HCT116 (cell line): ENCODE results near the gene CACNA2D3. TPM values are rescaled to one million over a fixed set of nuclear protein-coding genes. Genes with fewer than 3 reads are reported as not detected.

Experiments used
- ATAC-seq: fragments of 200-7000 bp; cut with Tn5 transposase; 2 replicates; pipeline ENCODE4 v1.9.1; 2020; ENCODE audit warnings: mild to moderate bottlenecking, moderate library complexity
- BruUV-seq: library from RNA; stranded (reverse); fragments of 400-500 nt; replicated peaks from 2 replicates; lab custom pipeline; 2021; lab: Mats Ljungman, UMichigan
- CTCF ChIA-PET: fragments of 300-600 bp; sonication (Branson Sonifier 250); formaldehyde crosslinking; loops from one replicate; lab custom pipeline; 2021; ENCODE audit warnings: antibody characterized with exemption; lab: Charles Lee
- POLR2A ChIA-PET: fragments of 300-600, 350-600 bp; sonication (Branson Sonifier 250); formaldehyde crosslinking; loops from one replicate; lab custom pipeline; 2021; ENCODE audit warnings: antibody characterized with exemption; lab: Charles Lee
- RAD21 ChIA-PET, 2 experiments: fragments of 300-600 bp; sonication (Branson Sonifier 250); formaldehyde crosslinking; loops; one replicate each; lab custom pipeline; 2023; ENCODE audit warnings: low total read pairs in 2 of 2; ENCODE audit not compliant: uncharacterized antibody in 2 of 2, unreplicated experiment in 2 of 2, low non-redundant PET in 1 of 2; lab: Charles Lee
- DNase-seq: peaks from one replicate; pipeline ENCODE4 v3.0.0-alpha.2; 2010; ENCODE audit warnings: low read depth, low spot score
- H2AFZ ChIP-seq: fragments of 200-600 bp; shearing (Covaris generic), sonication (generic); 2 replicates; pipeline ENCODE4 v1.6.1; 2017; ENCODE audit warnings: low read depth, mixed run types, mixed read lengths, antibody characterized with exemption, low read length; ENCODE audit not compliant: poor library complexity, severe bottlenecking
- H3K27ac ChIP-seq: 2 replicates; pipeline ENCODE4 v1.5.1; 2012; ENCODE audit warnings: low read depth, low read length
- H3K27me3 ChIP-seq: fragments of 200-600 bp; sonication (generic); 2 replicates; pipeline ENCODE4 v1.6.1; 2016; ENCODE audit warnings: mixed run types, low read length, mixed read lengths; ENCODE audit not compliant: insufficient read depth
- H3K36me3 ChIP-seq, 2 experiments: fragments of 200-500 bp in 1 of 2; fragments of 200-600 bp in 1 of 2; sonication (Bioruptor generic) in 1 of 2; sonication (generic) in 1 of 2; 2 replicates each; pipeline versions ENCODE4 v1.5.1 to v1.6.1; 2014 to 2016; ENCODE audit warnings: low read length in 2 of 2, inconsistent platforms in 1 of 2, mixed read lengths in 1 of 2, mixed run types in 1 of 2; ENCODE audit not compliant: insufficient read depth in 2 of 2, control insufficient read depth in 1 of 2
- H3K4me1 ChIP-seq, 2 experiments: fragments of 200-600 bp in 1 of 2; sonication (generic) in 1 of 2; 2 replicates each; pipeline versions ENCODE4 v1.5.1 to v1.6.1; 2012 to 2017; ENCODE audit warnings: low read length in 2 of 2, inconsistent platforms in 1 of 2, mild to moderate bottlenecking in 1 of 2, mixed read lengths in 1 of 2, mixed run types in 1 of 2, moderate library complexity in 1 of 2; ENCODE audit not compliant: insufficient read depth in 2 of 2, control insufficient read depth in 1 of 2
- H3K4me2 ChIP-seq: fragments of 200-600 bp; sonication (generic); 2 replicates; pipeline ENCODE4 v1.6.1; 2017; ENCODE audit warnings: mixed run types, low read length, mixed read lengths
- H3K4me3 ChIP-seq, 2 experiments: fragments of 200-600 bp in 1 of 2; sonication (generic) in 1 of 2; replicated peaks in 1 of 2; 2 replicates each; pipeline ENCODE4 v1.5.1; 2011 to 2016; ENCODE audit warnings: low read length in 2 of 2, control low read depth in 1 of 2, low read depth in 1 of 2, mild to moderate bottlenecking in 1 of 2, mixed read lengths in 1 of 2, mixed run types in 1 of 2
- H3K79me2 ChIP-seq: fragments of 200-600 bp; sonication (generic); 2 replicates; pipeline ENCODE4 v1.6.1; 2017; ENCODE audit warnings: mild to moderate bottlenecking, mixed run types, low read length, moderate library complexity, mixed read lengths; ENCODE audit not compliant: insufficient read depth
- H3K9ac ChIP-seq: fragments of 200-600 bp; sonication (generic); 2 replicates; pipeline ENCODE4 v1.6.1; 2016; ENCODE audit warnings: low read length, mixed read lengths
- H3K9me2 ChIP-seq: fragments of 200-600 bp; sonication (generic), shearing (Covaris generic); 2 replicates; pipeline ENCODE4 v1.6.1; 2017; ENCODE audit warnings: mixed run types, mild to moderate bottlenecking, moderate library complexity; ENCODE audit not compliant: insufficient read depth
- H3K9me3 ChIP-seq, 2 experiments: fragments of 200-500 bp in 1 of 2; fragments of 200-600 bp in 1 of 2; sonication (Bioruptor generic) in 1 of 2; sonication (generic) in 1 of 2; 2 replicates each; pipeline ENCODE4 v1.6.1; 2014 to 2017; ENCODE audit warnings: low read length in 2 of 2, mixed read lengths in 2 of 2, inconsistent platforms in 1 of 2, low read depth in 1 of 2, mild to moderate bottlenecking in 1 of 2, mixed run types in 1 of 2, moderate library complexity in 1 of 2; ENCODE audit not compliant: control insufficient read depth in 1 of 2, insufficient read depth in 1 of 2
- H4K20me1 ChIP-seq: fragments of 200-600 bp; sonication (generic), shearing (Covaris generic); 2 replicates; pipeline ENCODE4 v1.6.1; 2017; ENCODE audit warnings: mixed run types, mild to moderate bottlenecking, moderate library complexity; ENCODE audit not compliant: insufficient read depth
- CBX3 ChIP-seq: IDR thresholded peaks from 2 replicates; pipeline ENCODE4 v1.6.1; 2012; ENCODE audit warnings: low read depth
- CTCF ChIP-seq, 3 experiments: fragments of 200-600 bp in 1 of 3; sonication (generic) in 1 of 3; IDR thresholded peaks in 2 of 3; conservative IDR thresholded peaks in 1 of 3; 2 replicates each; pipeline ENCODE4 v1.5.1; 2012 to 2017; ENCODE audit warnings: low read depth in 2 of 3, low read length in 2 of 3, antibody characterized with exemption in 1 of 3, borderline replicate concordance in 1 of 3, control low read depth in 1 of 3, mild to moderate bottlenecking in 1 of 3, mixed read lengths in 1 of 3, mixed run types in 1 of 3, moderate library complexity in 1 of 3; ENCODE audit not compliant: insufficient read depth in 1 of 3
- EGR1 ChIP-seq: IDR thresholded peaks from 2 replicates; pipeline ENCODE4 v1.6.1; 2012; ENCODE audit warnings: low read depth
- EZH2 ChIP-seq: fragments of 200-600 bp; sonication (generic); IDR thresholded peaks from 2 replicates; pipeline ENCODE4 v1.6.1; 2017; ENCODE audit warnings: antibody characterized with exemption, mixed run types
- EZH2phosphoT487 ChIP-seq: fragments of 200-600 bp; IDR thresholded peaks from 2 replicates; pipeline ENCODE4 v1.6.1; 2018; ENCODE audit warnings: antibody characterized with exemption, borderline replicate concordance
- FOSL1 ChIP-seq: IDR thresholded peaks from 2 replicates; pipeline ENCODE4 v1.6.1; 2012; ENCODE audit warnings: low read depth
- MAX ChIP-seq: IDR thresholded peaks from 2 replicates; pipeline ENCODE4 v1.6.1; 2012
- POLR2A ChIP-seq: IDR thresholded peaks from 2 replicates; pipeline ENCODE4 v1.7.0; 2011; ENCODE audit warnings: borderline replicate concordance; ENCODE audit not compliant: insufficient read depth, insufficient read length; ENCODE audit errors: extremely low read depth
- RAD21 ChIP-seq: IDR thresholded peaks from 2 replicates; pipeline ENCODE4 v1.6.1; 2012; ENCODE audit warnings: low read depth, mild to moderate bottlenecking
- SIN3A ChIP-seq: IDR thresholded peaks from 2 replicates; pipeline ENCODE4 v1.6.1; 2012; ENCODE audit warnings: low read depth
- SP1 ChIP-seq: IDR thresholded peaks from 2 replicates; pipeline ENCODE4 v1.6.1; 2012; ENCODE audit warnings: low read depth
- SRF ChIP-seq: IDR thresholded peaks from 2 replicates; pipeline ENCODE4 v1.6.1; 2012; ENCODE audit warnings: low read depth
- TCF7L2 ChIP-seq: IDR thresholded peaks from 2 replicates; pipeline ENCODE4 v1.7.0; 2011; ENCODE audit warnings: borderline replicate concordance, inconsistent platforms; ENCODE audit not compliant: insufficient read depth, insufficient read length; ENCODE audit errors: extremely low read depth
- YY1 ChIP-seq: IDR thresholded peaks from 2 replicates; pipeline ENCODE4 v1.6.1; 2011; ENCODE audit warnings: low read length, low read depth, moderate library complexity, mild to moderate bottlenecking; ENCODE audit not compliant: insufficient replicate concordance; ENCODE audit errors: extremely low read depth
- ZBTB33 ChIP-seq: IDR thresholded peaks from 2 replicates; pipeline ENCODE4 v1.6.1; 2011; ENCODE audit warnings: mild to moderate bottlenecking, low read length, moderate library complexity; ENCODE audit not compliant: insufficient replicate concordance; ENCODE audit errors: extremely low read depth
- ZFX ChIP-seq: fragments of 450-650 bp; IDR thresholded peaks from 2 replicates; pipeline ENCODE4 v1.6.1; 2017
- intact Hi-C: fragments of 100-400 bp; cut with micrococcal nuclease; formaldehyde crosslinking; loops from 2 replicates; pipeline ENCODE4 v1.10.0; 2022
- total RNA-seq: library from RNA; stranded (reverse); gene quantifications from one replicate; pipeline ENCODE4 v1.2.1, GENCODE V29; 2021; ENCODE audit not compliant: unreplicated experiment

The CACNA2D3 gene
- total RNA-seq, 1 experiment from 2014 or later: 0.20 TPM

- ChIA-PET RAD21 (no interaction called here), CTCF (no interaction called here), POLR2A (no interaction called here)
- Histone ChIP-seq H3K4me3 (no peak overlapping the region), H3K36me3 (no peaks in the 10 kb centered on the region), H2AFZ (no peak overlapping the region), H4K20me1 (no peaks in the 10 kb centered on the region), H3K9ac (no peak overlapping the region), H3K27ac (no peak overlapping the region), H3K4me2 (no peak overlapping the region), H3K79me2 (no peaks in the 10 kb centered on the region), H3K9me2 (no peaks in the 10 kb centered on the region), H3K27me3 (peaks cover 38% of the 10 kb centered on the region; the same call in 1 of the 2 replicates), H3K4me1 (no peaks in the 10 kb centered on the region), H3K9me3 (no peaks in the 10 kb centered on the region)
- DNase-seq: no peak
- BruUV-seq: no TSS peak
- TF ChIP-seq TCF7L2 (no peak), RAD21 (no peak), CBX3 (no peak), SRF (no peak), YY1 (no peak), EZH2phosphoT487 (no peak), EGR1 (no peak), MAX (no peak), SP1 (no peak)
- no peak for ATAC-seq
- intact Hi-C loops: no loop called here
These were observed 134.9 kb downstream of the CACNA2D3 start for GRCh38 chr3:54257125-54257720.

GRCh38 chr3:54259636-54260035 is 137.3 kb downstream of the CACNA2D3 start:
- ATAC-seq (no peak), DNase-seq (no peak)
- Histone ChIP-seq H3K4me3 (no peak overlapping the region), H3K4me2 (no peak overlapping the region), H3K36me3 (no peaks in the 10 kb centered on the region), H3K27ac (no peak overlapping the region), H4K20me1 (no peaks in the 10 kb centered on the region), H3K9me2 (no peaks in the 10 kb centered on the region), H2AFZ (no peak overlapping the region), H3K9ac (no peak overlapping the region), H3K4me1 (no peaks in the 10 kb centered on the region), H3K9me3 (no peaks in the 10 kb centered on the region), H3K27me3 (peaks cover 49% of the 10 kb centered on the region; the same call in 1 of the 2 replicates), H3K79me2 (no peaks in the 10 kb centered on the region)
- no TSS peak for BruUV-seq
- ChIA-PET CTCF (no interaction called here), POLR2A (no interaction called here), RAD21 (interaction anchor here in 1 of 2 experiments (0.6 kb wide), 1 partner anchor 32 kb away, joined by 5 read pairs; no protein-coding TSS in a partner anchor)
- intact Hi-C loops: no loop called here
- no peak for TF ChIP-seq EZH2
- no peak for TF ChIP-seq ZFX
- TF ChIP-seq EZH2phosphoT487: no peak
- no peak for TF ChIP-seq ZBTB33
- no peak for TF ChIP-seq YY1
- no peak for TF ChIP-seq SRF
- no peak for TF ChIP-seq SIN3A
- no peak for TF ChIP-seq FOSL1
- TF ChIP-seq SP1: no peak
- TF ChIP-seq POLR2A: no peak
- TF ChIP-seq CTCF (IDR thresholded peaks at IDR 0.05 in 2 of 3, conservative IDR thresholded peaks at IDR 0.05 in 1 of 3; ENCODE audit: borderline replicate concordance in 1 of 3, insufficient read depth in 1 of 3, low read depth in 2 of 3, low read length in 2 of 3): no peak
